Vagina (tissue), 2 donors: ENCODE data around the gene CYP4A22. TPM values are rescaled to one million over a fixed set of nuclear protein-coding genes. Genes with fewer than 3 reads are reported as not detected.
"Not testable (repeated sequence)": the region's sequence is repeated elsewhere in the genome, so short reads cannot be mapped to it uniquely, and the experiment has no call there.

ENCODE experiments used
- DNase-seq, 2 donors: peaks; one replicate each; pipeline ENCODE4 v3.0.0-alpha.2; 2017; ENCODE audit errors: extremely low spot score in 2 of 2
- H3K27ac ChIP-seq: fragments of 200-600 bp; sonication (generic); one replicate; pipeline ENCODE4 v1.5.1; 2019
- H3K27me3 ChIP-seq: fragments of 200-600 bp; sonication (generic); one replicate; pipeline ENCODE4 v1.5.1; 2019
- H3K36me3 ChIP-seq, 2 donors: fragments of 200-600 bp; sonication (generic); one replicate each; pipeline ENCODE4 v1.5.1; 2017 to 2019
- H3K4me1 ChIP-seq: fragments of 200-600 bp; sonication (generic); one replicate; pipeline ENCODE4 v1.5.1; 2019
- H3K4me3 ChIP-seq, 2 donors: fragments of 200-600 bp; sonication (generic); 1 replicate in 1 of 2; 2 replicates in 1 of 2; pipeline ENCODE4 v1.5.1; 2016 to 2019
- H3K9me3 ChIP-seq: fragments of 200-600 bp; sonication (generic); one replicate; pipeline ENCODE4 v1.5.1; 2019
- CTCF ChIP-seq, 3 experiments: fragments of 450-650 bp in 2 of 3; fragments of 200-600 bp in 1 of 3; sonication (generic) in 1 of 3; IDR thresholded peaks; one replicate each; pipeline ENCODE4 v1.5.1; 2017 to 2019; ENCODE audit warnings: antibody characterized with exemption in 3 of 3, mild to moderate bottlenecking in 2 of 3, moderate library complexity in 2 of 3
- POLR2A ChIP-seq, 2 donors: fragments of 450-650 bp; IDR thresholded peaks; one replicate each; pipeline ENCODE4 v1.6.1; 2017; ENCODE audit warnings: antibody characterized with exemption in 2 of 2, mild to moderate bottlenecking in 2 of 2, moderate library complexity in 2 of 2
- POLR2AphosphoS5 ChIP-seq, 2 donors: sonication (generic); formaldehyde crosslinking; IDR thresholded peaks; one replicate each; pipeline ENCODE4 v1.9.0; 2017; ENCODE audit warnings: antibody characterized with exemption in 2 of 2, mild to moderate bottlenecking in 2 of 2, low read depth in 1 of 2; ENCODE audit not compliant: insufficient read depth in 1 of 2
- intact Hi-C: fragments of 100-400 bp; cut with DNase I; formaldehyde crosslinking; loops from one replicate; pipeline ENCODE4 v1.15.1; 2023
- total RNA-seq: library from RNA; depleted of rRNA; stranded (reverse); fragments of >200 nt; gene quantifications from one replicate; pipeline ENCODE4 v1.2.3, GENCODE V29; 2016

Gene CYP4A22
- total RNA-seq, 1 donor from 2014 or later: not detected

DNA sequence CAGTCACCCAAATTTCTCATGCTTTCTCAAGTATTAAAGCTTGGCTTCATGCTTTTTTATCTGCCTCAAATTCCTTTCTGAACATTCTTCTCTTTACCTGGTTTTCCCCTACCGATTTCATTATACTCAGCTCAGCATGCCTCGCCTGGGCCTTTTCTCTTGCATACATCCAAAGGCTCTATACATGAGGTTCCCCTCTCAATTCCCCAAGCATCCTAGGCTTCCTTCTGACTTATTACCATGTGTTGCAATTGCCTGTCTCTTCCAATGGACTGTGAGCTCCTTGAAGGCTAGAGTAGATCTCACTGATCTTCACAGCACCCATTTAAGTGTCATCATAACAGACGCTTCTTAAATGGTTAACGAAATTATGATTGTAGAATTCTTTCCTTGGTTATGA is 24.1 kb upstream of the CYP4A22 start:
- no peak overlapping the region for H3K27ac ChIP-seq
- H3K4me1 ChIP-seq: no peaks in the 10 kb centered on the region
- intact Hi-C loops: no loop called here
- TF ChIP-seq POLR2A (IDR thresholded peaks at IDR 0.05) (no peak), CTCF (IDR thresholded peaks at IDR 0.05) (no peak), POLR2AphosphoS5 (IDR thresholded peaks at IDR 0.05; ENCODE audit: insufficient read depth in 1 of 2, low read depth in 1 of 2) (no peak)
- no peak overlapping the region for H3K4me3 ChIP-seq
- no peak for DNase-seq
- no peaks in the 10 kb centered on the region for H3K27me3 ChIP-seq
- no peaks in the 10 kb centered on the region for H3K9me3 ChIP-seq
- no peaks in the 10 kb centered on the region for H3K36me3 ChIP-seq

- intact Hi-C loops, H3K9me3 ChIP-seq, H3K27me3 ChIP-seq, H3K27ac ChIP-seq, H3K4me1 ChIP-seq, H3K4me3 ChIP-seq, DNase-seq, H3K36me3 ChIP-seq: not testable (repeated sequence)
These were observed 16.2 kb upstream of the CYP4A22 start for GRCh38 chr1:47121039-47121438.

GRCh38 chr1:47124834-47125233 is 12.4 kb upstream of the CYP4A22 start:
- intact Hi-C loops, DNase-seq, H3K36me3 ChIP-seq, H3K27ac ChIP-seq, H3K27me3 ChIP-seq, H3K4me1 ChIP-seq, H3K4me3 ChIP-seq, H3K9me3 ChIP-seq: not testable (repeated sequence)

DNA sequence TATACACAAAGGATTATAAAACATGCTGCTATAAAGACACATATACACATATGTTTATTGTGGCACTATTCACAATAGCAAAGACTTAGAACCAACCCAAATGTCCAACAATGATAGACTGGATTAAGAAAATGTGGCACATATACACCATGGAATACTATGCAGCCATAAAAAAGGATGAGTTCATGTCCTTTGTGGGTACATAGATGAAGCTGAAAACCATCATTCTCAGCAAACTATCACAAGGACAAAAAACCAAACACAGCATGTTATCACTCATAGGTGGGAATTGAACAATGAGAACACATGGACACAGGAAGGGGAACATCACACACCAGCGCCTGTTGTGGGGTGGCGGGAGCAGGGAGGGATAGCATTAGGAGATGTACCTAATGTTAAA is 10.2 kb upstream of the CYP4A22 start:
- H3K4me3 ChIP-seq, H3K9me3 ChIP-seq, H3K27me3 ChIP-seq, DNase-seq, H3K27ac ChIP-seq, intact Hi-C loops, H3K4me1 ChIP-seq, H3K36me3 ChIP-seq: not testable (repeated sequence)

GRCh38 chr1:47128221-47128620 is 9.0 kb upstream of the CYP4A22 start:
- DNase-seq: no peak
- Histone ChIP-seq H3K27ac (no peak overlapping the region), H3K4me3 (no peak overlapping the region), H3K27me3 (no peaks in the 10 kb centered on the region), H3K4me1 (no peaks in the 10 kb centered on the region), H3K9me3 (no peaks in the 10 kb centered on the region), H3K36me3 (no peaks in the 10 kb centered on the region)
- intact Hi-C loops: no loop called here
- TF ChIP-seq CTCF (IDR thresholded peaks at IDR 0.05): no peak
- TF ChIP-seq POLR2AphosphoS5 (IDR thresholded peaks at IDR 0.05; ENCODE audit: insufficient read depth in 1 of 2, low read depth in 1 of 2): no peak
- no peak for TF ChIP-seq POLR2A (IDR thresholded peaks at IDR 0.05)

- H3K9me3 ChIP-seq, H3K4me3 ChIP-seq, intact Hi-C loops, H3K4me1 ChIP-seq, H3K36me3 ChIP-seq, H3K27me3 ChIP-seq, DNase-seq, H3K27ac ChIP-seq: not testable (repeated sequence)
These were observed 8.4 kb upstream of the CYP4A22 start for GRCh38 chr1:47128854-47129253.

DNA sequence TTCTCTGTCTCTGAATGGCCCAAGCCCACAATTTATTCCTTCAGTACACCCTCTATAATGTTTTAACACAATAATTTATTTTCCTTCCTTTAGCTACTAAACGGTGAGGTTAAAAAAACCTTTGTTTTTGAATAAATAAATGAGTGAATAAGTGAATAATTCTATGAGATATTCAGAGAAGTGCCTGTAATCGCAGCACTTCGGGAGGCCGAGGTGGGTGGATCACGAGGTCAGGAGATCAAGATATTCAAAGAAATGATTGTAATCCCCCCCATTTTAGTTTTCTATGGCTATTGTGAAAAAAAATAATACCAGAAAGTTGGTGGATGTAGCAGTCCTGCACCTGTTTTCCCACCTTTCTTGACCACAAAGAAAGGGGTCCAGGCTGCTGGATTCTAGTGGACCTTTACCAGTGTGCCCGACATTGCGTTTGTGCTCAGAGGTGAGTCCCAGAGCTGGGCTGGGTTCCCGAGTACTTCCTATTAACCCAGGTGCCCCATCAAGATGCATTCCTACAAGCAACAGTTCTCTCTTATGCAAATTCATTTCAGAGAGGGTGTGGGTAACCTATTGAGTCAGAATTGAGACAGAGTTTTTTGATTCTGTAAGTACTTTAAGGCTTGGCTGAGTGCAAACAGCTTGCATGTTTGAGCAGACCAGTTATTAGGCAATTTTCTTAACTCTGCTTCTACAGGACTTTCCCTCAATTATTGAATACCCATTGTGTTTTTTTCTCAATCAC is 7.6 kb upstream of the CYP4A22 start:
- H3K36me3 ChIP-seq, H3K4me3 ChIP-seq, H3K27me3 ChIP-seq, DNase-seq, H3K4me1 ChIP-seq, intact Hi-C loops, H3K27ac ChIP-seq, H3K9me3 ChIP-seq: not testable (repeated sequence)

DNA sequence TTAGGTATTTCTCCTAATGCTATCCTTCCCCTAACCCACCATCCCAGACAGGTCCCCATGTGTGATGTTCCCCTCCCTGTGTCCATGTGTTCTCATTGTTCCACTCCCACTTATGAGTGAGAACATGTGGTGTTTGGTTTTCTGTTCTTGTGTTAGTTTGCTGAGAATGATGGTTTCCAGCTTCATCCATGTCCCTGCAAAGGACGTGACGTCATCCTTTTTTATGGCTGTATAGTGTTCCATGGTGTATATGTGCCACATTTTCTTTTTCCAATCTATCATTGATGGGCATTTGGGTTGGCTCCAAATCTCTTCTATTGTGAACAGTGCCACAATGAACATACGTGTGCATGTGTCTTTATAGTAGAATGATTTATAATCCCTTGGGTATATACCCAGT is 4.6 kb upstream of the CYP4A22 start:
- H3K4me1 ChIP-seq, H3K27ac ChIP-seq, H3K27me3 ChIP-seq, DNase-seq, H3K4me3 ChIP-seq, intact Hi-C loops, H3K9me3 ChIP-seq, H3K36me3 ChIP-seq: not testable (repeated sequence)
